Stimulated activated CD4-positive, alpha-beta T cell treated with anti-CD3 and anti-CD28 coated beads, Interleukin-4, amount 100 ng/mL, for 4 hours (primary cell): ENCODE results near the gene UNC5B.

Source experiments
- DNase-seq, 2 experiments: peaks; one replicate each; pipeline ENCODE4 v3.0.0-alpha.2; 2020

The UNC5B gene

DNA sequence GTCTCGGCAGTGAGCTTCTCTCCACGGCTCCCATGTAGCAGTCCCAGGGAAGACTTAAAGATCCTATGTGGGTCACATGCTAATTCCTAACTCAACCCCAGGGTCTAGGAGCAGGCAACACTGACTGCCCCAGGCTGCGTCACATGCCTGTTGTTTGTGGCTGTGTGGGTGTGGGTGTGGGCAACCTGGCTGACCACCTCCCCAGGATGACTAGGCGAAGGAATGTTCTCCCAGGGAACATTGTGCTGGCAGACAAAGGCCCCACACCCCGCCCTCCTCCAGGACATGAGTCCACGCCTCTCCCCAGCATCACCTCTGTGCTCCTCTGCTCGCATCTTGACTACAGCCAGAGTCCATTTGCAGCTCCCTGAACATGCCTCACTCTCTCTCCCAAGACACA is 137.0 kb downstream of the UNC5B start:
- no peak for DNase-seq

DNA sequence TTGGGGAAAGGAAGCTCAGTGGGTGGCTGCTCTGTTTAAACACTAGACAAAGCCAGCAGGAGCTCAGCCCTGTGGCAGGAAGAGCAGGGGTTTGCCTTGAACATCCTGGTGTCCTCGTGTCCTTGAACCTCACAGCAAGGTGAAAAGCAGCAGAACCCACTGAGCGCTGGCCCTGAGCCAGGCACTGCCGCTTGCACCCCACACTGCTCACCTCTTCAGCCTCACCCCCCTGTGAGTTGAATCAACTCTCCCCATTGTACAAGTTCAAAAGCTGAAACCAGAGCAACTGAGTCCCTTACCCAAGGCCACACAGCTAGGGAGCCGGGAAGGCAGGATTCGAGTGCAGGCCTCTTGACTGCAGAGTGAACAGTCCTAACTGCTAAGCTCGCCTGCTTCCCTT is 138.7 kb downstream of the UNC5B start:
- no peak for DNase-seq

DNA sequence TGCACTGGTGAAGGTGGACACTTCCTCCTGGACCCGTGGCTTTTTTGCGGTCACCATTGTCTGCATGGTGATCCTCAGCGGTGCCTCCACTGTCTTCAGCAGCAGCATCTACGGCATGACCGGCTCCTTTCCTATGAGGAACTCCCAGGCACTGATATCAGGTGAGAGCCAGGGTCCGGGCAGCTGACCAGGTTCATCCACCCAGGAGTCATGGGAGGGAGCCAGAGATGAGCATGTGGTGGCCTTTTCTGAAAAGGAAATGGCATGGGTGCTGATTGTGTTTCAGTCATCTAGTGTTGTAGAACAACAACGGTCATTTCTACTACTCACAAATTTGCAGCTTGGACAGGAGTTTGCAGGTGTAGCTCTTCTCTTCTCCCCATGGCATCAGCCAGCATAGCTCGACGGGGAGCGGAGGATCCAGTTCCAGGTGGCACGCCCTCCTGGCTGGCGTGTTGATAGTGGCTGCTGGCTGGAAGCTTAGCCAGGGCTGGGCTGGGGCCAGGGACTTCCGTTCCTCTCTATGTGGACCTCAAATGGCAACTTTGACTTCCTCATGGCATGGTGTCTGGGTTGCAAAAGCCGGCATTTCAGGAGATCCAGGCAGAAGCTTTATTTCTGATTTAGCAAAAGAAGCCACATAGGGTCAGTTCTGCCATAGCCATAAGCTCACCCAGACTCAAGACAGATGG is 139.4 kb downstream of the UNC5B start:
- no peak for DNase-seq
